DOHH2 (cell line): Measurements from ENCODE around the gene DERL2.
"Not testable (repeated sequence)": the region's sequence is repeated elsewhere in the genome, so short reads cannot be mapped to it uniquely, and the experiment has no call there.

Source experiments
- H3F3A ChIP-seq: fragments of 200-600 bp; sonication (generic), shearing (Covaris generic); 2 replicates; pipeline ENCODE4 v1.6.0; 2016; ENCODE audit warnings: antibody characterized with exemption, mild to moderate bottlenecking; ENCODE audit not compliant: control insufficient read depth, insufficient read depth
- H3K27ac ChIP-seq: fragments of 200-600 bp; sonication (generic); 2 replicates; pipeline ENCODE4 v1.5.1; 2014; ENCODE audit warnings: low read depth, mild to moderate bottlenecking, low read length, moderate library complexity
- H3K27me3 ChIP-seq: fragments of 200-600 bp; sonication (generic); 2 replicates; pipeline ENCODE4 v1.6.1; 2014; ENCODE audit warnings: mild to moderate bottlenecking, low read length, mixed read lengths; ENCODE audit not compliant: control insufficient read depth
- H3K36me3 ChIP-seq: fragments of 200-600 bp; sonication (generic); 2 replicates; pipeline ENCODE4 v1.6.1; 2014; ENCODE audit warnings: mild to moderate bottlenecking, low read length, moderate library complexity, mixed read lengths; ENCODE audit not compliant: control insufficient read depth
- H3K4me1 ChIP-seq: fragments of 200-600 bp; sonication (generic); 2 replicates; pipeline ENCODE4 v1.6.1; 2014; ENCODE audit warnings: mild to moderate bottlenecking, low read length, mixed read lengths; ENCODE audit not compliant: control insufficient read depth
- H3K4me2 ChIP-seq: fragments of 200-600 bp; sonication (generic); 2 replicates; pipeline ENCODE4 v1.6.0; 2014; ENCODE audit warnings: mild to moderate bottlenecking, low read length, moderate library complexity
- H3K4me3 ChIP-seq: fragments of 200-600 bp; sonication (generic); 2 replicates; pipeline ENCODE4 v1.5.1; 2014; ENCODE audit warnings: mild to moderate bottlenecking, low read length, mixed read lengths
- H3K79me2 ChIP-seq: fragments of 200-600 bp; sonication (generic); 2 replicates; pipeline ENCODE4 v1.6.1; 2014; ENCODE audit warnings: mild to moderate bottlenecking, low read length, mixed read lengths; ENCODE audit not compliant: control insufficient read depth
- H3K9me2 ChIP-seq: fragments of 200-600 bp; sonication (generic); replicated peaks from 2 replicates; pipeline ENCODE4 v1.6.1; 2014; ENCODE audit warnings: mild to moderate bottlenecking, low read length, mixed read lengths; ENCODE audit not compliant: control insufficient read depth
- H3K9me3 ChIP-seq: fragments of 200-600 bp; sonication (generic); 2 replicates; pipeline ENCODE4 v1.6.1; 2014; ENCODE audit warnings: antibody characterized with exemption, low read length, mixed read lengths; ENCODE audit not compliant: control insufficient read depth, insufficient read depth
- H4K20me1 ChIP-seq: fragments of 200-600 bp; sonication (generic); 2 replicates; pipeline ENCODE4 v1.6.0; 2014; ENCODE audit warnings: low read depth, mild to moderate bottlenecking, antibody characterized with exemption, low read length, moderate library complexity; ENCODE audit not compliant: control insufficient read depth, insufficient read depth
- EZH2phosphoT487 ChIP-seq: fragments of 200-600 bp; sonication (generic); IDR thresholded peaks from 2 replicates; pipeline ENCODE4 v1.6.1; 2017; ENCODE audit warnings: borderline replicate concordance, mild to moderate bottlenecking, antibody characterized with exemption, low read length, moderate library complexity, mixed read lengths
- TF ChIP-seq, protein P1 (sequence below): fragments of 200-600 bp; sonication (generic); IDR thresholded peaks from one replicate; pipeline ENCODE4 v1.5.1; 2014; ENCODE audit warnings: antibody characterized with exemption, mild to moderate bottlenecking, low read depth, low read length; ENCODE audit not compliant: poor library complexity, severe bottlenecking

DERL2 gene

DNA sequence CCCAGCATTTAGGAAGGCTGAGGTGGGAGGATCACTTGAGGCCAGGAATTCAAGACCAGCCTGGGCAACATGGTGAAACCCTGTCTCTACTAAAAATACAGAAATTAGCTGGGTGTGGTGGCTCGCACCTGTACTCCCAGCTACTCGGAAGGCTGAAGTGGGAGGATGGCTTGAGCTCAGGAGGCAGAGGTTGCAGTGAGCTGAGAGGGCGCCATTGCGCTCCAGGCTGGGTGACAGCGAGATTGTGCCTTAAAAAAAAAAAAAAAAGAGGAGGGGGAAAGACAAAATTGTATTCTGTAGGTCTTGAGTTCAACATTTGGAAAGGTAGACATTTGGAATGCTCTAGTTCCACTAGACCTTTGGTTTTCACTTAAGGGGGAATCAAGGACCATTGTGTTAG, 54.7 kb downstream of the DERL2 start:
- Histone ChIP-seq H3F3A (peaks cover 48% of the 10 kb centered on the region), H3K4me1 (peaks cover 19% of the 10 kb centered on the region), H3K79me2 (peaks cover 30% of the 10 kb centered on the region), H4K20me1 (peaks cover 10% of the 10 kb centered on the region; the same call in 1 of the 2 replicates), H3K36me3 (peaks cover 92% of the 10 kb centered on the region)
- not testable (repeated sequence) for H3K27me3 ChIP-seq, H3K4me3 ChIP-seq, H3K9me2 ChIP-seq, H3K4me2 ChIP-seq, H3K9me3 ChIP-seq, H3K27ac ChIP-seq
- TF ChIP-seq, protein P1, sequence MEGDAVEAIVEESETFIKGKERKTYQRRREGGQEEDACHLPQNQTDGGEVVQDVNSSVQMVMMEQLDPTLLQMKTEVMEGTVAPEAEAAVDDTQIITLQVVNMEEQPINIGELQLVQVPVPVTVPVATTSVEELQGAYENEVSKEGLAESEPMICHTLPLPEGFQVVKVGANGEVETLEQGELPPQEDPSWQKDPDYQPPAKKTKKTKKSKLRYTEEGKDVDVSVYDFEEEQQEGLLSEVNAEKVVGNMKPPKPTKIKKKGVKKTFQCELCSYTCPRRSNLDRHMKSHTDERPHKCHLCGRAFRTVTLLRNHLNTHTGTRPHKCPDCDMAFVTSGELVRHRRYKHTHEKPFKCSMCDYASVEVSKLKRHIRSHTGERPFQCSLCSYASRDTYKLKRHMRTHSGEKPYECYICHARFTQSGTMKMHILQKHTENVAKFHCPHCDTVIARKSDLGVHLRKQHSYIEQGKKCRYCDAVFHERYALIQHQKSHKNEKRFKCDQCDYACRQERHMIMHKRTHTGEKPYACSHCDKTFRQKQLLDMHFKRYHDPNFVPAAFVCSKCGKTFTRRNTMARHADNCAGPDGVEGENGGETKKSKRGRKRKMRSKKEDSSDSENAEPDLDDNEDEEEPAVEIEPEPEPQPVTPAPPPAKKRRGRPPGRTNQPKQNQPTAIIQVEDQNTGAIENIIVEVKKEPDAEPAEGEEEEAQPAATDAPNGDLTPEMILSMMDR, result peak; percentile 43

DNA sequence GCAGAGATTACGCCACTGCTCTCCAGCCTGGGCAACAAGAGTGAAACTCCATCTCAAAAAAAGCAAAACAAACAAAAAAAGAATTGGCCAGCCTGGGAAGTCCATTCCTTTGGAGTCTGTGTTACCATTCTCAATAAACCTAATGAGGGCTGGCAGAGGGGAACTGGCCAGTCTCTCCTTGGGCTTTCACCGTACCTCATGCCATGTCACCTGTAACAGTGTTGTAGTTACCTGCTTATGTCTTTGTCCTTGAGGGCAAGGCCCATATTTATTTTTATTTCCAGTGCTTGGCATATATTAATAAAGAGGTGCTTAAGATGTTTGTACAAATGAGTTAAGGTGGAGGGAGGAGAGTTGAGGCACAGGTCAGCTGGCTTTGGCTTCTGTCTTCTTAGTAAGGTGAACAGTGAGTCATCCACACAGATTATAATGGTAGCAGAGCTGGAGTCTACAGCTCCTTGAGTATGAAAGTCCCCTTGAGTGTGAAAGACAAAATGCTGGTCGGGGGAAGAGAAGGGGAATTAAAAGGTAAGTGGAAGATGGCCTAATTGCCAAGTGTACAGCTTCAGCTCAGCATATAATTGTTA, 55.5 kb downstream of the DERL2 start:
- Histone ChIP-seq H3K36me3 (peaks cover 94% of the 10 kb centered on the region), H3K9me2 (no peaks in the 10 kb centered on the region), H3K4me1 (peaks cover 15% of the 10 kb centered on the region), H4K20me1 (0 out of 2 replicates have a peak, but pooled peaks cover 8% of the 10 kb centered on the region), H3K4me2 (no peak overlapping the region), H3K9me3 (no peaks in the 10 kb centered on the region), H3K27me3 (no peaks in the 10 kb centered on the region), H3F3A (peaks cover 47% of the 10 kb centered on the region), H3K4me3 (no peak overlapping the region), H3K79me2 (peaks cover 31% of the 10 kb centered on the region), H3K27ac (no peak overlapping the region)
- TF ChIP-seq, protein P1, result no peak

DNA sequence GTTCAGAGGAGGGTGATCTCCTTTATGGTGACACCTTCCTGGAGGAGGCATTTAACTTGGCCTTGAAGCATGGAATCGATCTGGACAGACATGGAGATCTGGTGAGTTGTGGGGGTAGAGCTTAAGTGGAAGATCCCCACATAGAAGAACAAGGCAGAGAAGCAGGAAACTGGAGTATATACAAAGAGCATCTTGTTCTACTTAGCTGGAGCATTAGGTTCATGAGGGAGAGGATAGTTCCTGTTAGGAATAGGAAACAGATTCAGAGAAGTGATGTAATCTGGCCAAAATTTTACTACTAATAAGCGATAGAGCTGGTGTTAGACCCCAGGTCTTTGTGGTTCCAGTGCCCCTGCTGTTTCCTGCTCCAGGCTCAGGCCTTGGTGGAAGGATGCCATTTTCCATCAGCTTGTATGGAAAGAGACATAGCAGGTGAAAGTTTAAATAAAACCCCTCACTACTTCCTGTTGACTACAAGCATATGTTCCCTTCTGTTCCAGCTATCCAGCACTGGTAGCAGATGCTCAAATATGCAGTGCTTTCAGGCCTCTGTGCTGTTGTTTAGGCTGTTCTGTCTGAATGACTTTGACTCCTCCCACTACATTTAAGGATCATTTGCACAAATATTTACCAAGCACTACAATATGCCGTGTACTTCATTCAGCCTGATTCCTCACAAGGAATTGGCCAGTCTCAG, 56.6 kb downstream of the DERL2 start:
- 0 out of 2 replicates have a peak, but pooled peaks cover 4% of the 10 kb centered on the region for H4K20me1 ChIP-seq
- peaks cover 95% of the 10 kb centered on the region for H3K36me3 ChIP-seq
- H3F3A ChIP-seq, result peaks cover 42% of the 10 kb centered on the region
- no peaks in the 10 kb centered on the region for H3K27me3 ChIP-seq
- H3K4me3 ChIP-seq, result no peak overlapping the region
- TF ChIP-seq, protein P1, result no peak
- TF ChIP-seq EZH2phosphoT487, result no peak
- H3K4me1 ChIP-seq, result peaks cover 15% of the 10 kb centered on the region
- H3K9me2 ChIP-seq, result no peaks in the 10 kb centered on the region
- H3K4me2 ChIP-seq, result no peak overlapping the region
- peaks cover 29% of the 10 kb centered on the region for H3K79me2 ChIP-seq
- H3K27ac ChIP-seq, result peak overlapping the region; percentile 34
- no peaks in the 10 kb centered on the region for H3K9me3 ChIP-seq
